PFSK-1 (cell line): Measurements from ENCODE around the gene ANO10.

ENCODE experiments used
- FOXP2 ChIP-seq: optimal IDR thresholded peaks from 2 replicates; pipeline ENCODE3; 2011; ENCODE audit warnings: borderline replicate concordance, control low read depth, inconsistent platforms; ENCODE audit not compliant: insufficient read depth; ENCODE audit errors: extremely low read length, extremely low read depth
- POLR2AphosphoS5 ChIP-seq: IDR thresholded peaks from 2 replicates; pipeline ENCODE4 v1.6.1; 2012; ENCODE audit warnings: low read depth, mild to moderate bottlenecking, control low read depth, low read length, moderate library complexity
- SIN3A ChIP-seq: IDR thresholded peaks from 2 replicates; pipeline ENCODE4 v1.6.1; 2012; ENCODE audit warnings: mild to moderate bottlenecking, low read length, moderate library complexity, borderline replicate concordance; ENCODE audit not compliant: insufficient read depth
- TAF1 ChIP-seq: IDR thresholded peaks from 2 replicates; pipeline ENCODE4 v1.6.1; 2012; ENCODE audit warnings: low read length, control low read depth, borderline replicate concordance; ENCODE audit not compliant: insufficient read depth
- TF ChIP-seq, protein P1 (sequence below), 2 experiments: IDR thresholded peaks; 2 replicates each; pipeline versions ENCODE4 v1.6.1 to v1.8.0; 2011 to 2012; ENCODE audit warnings: low read depth in 2 of 2, low read length in 2 of 2, control low read depth in 1 of 2, inconsistent platforms in 1 of 2, mild to moderate bottlenecking in 1 of 2, moderate library complexity in 1 of 2; ENCODE audit not compliant: insufficient read depth in 1 of 2

The ANO10 gene

DNA sequence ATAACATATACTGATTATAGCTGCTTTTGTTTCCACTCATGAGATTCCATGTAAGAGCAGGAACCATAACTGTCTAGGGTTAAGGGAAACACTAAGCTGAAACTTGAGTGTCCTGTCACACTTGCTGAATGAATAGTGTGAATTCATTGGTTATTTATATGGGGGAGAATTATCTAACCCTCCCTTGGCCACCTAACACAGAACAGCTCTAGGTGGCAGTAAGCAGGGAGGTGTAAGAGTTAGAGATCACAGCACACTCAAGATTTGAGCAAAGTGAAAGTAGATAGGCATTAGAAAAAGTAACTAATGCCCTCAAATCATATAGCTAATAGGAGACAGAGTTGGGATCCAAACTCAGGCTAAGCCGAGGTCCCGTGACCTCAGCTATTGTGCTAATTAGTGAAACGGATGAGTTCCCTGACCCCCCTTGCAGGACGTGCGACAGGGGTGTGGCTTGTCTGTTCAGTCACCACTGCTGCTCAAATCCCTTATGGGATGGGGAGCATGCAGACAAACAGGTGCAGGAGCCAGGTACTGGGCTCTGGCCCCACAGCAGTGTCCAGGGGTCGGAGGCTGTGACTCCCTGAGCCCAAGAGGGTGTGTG, 27.7 kb upstream of the ANO10 start:
- TF ChIP-seq TAF1 (no peak), FOXP2 (no peak), POLR2AphosphoS5 (no peak), SIN3A (no peak)
- TF ChIP-seq, protein P1, sequence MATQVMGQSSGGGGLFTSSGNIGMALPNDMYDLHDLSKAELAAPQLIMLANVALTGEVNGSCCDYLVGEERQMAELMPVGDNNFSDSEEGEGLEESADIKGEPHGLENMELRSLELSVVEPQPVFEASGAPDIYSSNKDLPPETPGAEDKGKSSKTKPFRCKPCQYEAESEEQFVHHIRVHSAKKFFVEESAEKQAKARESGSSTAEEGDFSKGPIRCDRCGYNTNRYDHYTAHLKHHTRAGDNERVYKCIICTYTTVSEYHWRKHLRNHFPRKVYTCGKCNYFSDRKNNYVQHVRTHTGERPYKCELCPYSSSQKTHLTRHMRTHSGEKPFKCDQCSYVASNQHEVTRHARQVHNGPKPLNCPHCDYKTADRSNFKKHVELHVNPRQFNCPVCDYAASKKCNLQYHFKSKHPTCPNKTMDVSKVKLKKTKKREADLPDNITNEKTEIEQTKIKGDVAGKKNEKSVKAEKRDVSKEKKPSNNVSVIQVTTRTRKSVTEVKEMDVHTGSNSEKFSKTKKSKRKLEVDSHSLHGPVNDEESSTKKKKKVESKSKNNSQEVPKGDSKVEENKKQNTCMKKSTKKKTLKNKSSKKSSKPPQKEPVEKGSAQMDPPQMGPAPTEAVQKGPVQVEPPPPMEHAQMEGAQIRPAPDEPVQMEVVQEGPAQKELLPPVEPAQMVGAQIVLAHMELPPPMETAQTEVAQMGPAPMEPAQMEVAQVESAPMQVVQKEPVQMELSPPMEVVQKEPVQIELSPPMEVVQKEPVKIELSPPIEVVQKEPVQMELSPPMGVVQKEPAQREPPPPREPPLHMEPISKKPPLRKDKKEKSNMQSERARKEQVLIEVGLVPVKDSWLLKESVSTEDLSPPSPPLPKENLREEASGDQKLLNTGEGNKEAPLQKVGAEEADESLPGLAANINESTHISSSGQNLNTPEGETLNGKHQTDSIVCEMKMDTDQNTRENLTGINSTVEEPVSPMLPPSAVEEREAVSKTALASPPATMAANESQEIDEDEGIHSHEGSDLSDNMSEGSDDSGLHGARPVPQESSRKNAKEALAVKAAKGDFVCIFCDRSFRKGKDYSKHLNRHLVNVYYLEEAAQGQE (IDR thresholded peaks at IDR 0.05; ENCODE audit: insufficient read depth in 1 of 2, low read depth in 2 of 2, low read length in 2 of 2), result no peak

DNA sequence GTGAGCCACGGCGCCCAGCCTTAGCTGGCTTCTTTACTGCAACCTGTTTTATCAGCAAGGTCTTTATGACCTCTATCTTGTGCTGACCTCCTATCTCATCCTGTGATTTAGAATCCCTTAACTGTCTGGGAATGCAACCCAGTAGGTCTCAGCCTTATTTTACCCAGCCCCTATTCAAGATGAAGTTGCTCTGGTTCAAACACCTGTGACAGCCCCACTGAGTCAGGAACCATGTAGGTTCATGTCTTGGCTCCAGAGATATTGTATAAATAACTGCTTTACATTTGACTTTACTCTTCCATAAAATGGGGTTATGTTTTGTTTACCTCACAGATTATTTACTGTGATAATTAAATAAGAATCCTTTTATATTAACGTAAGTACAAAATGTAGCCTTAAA, 27.1 kb upstream of the ANO10 start:
- TF ChIP-seq POLR2AphosphoS5, result no peak
- TF ChIP-seq, protein P1 (IDR thresholded peaks at IDR 0.05; ENCODE audit: insufficient read depth in 1 of 2, low read depth in 2 of 2, low read length in 2 of 2), result no peak
- TF ChIP-seq SIN3A, result no peak
- TF ChIP-seq FOXP2, result no peak
- no peak for TF ChIP-seq TAF1

DNA sequence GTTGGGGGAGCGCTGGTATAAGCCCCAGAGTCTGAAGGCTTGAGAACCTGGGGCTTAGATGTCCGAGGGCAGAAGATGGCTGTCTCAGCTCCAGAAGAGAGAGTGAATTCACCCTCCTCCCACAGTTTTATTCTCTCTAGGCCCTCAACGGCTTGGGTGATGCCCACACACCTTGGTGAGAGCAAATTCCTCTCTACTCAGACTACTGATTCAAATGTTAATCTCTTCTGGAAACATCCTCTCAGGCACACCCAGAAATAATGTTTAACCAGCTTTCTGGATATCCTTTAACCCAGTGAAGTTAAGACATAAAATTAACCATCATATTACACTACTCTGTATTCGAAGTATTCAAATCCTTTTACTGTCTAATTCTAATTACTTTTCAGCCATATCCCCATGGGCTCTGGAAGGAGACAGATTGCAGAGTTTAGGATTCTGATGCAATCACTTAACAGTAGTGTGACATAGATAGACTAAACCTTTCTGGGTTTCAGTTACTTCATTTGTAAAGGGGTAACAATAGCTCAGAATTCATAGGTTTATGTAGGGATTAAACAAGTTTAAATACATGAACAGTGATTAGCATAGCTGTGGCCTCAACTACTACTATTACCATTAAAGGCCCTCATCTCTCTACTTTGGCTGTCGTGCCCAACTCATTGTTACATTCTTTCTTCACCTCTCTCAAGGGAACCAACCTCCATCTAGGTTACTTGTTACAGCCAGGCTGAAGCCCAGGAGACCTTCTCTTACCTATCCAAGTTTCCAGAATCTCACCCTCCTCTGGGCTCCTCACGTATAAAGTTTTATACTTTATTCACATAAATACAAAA, 25.7 kb upstream of the ANO10 start:
- TF ChIP-seq SIN3A (no peak), POLR2AphosphoS5 (no peak), FOXP2 (no peak), TAF1 (no peak)
- TF ChIP-seq, protein P1 (IDR thresholded peaks at IDR 0.05; ENCODE audit: insufficient read depth in 1 of 2, low read depth in 2 of 2, low read length in 2 of 2), result no peak

DNA sequence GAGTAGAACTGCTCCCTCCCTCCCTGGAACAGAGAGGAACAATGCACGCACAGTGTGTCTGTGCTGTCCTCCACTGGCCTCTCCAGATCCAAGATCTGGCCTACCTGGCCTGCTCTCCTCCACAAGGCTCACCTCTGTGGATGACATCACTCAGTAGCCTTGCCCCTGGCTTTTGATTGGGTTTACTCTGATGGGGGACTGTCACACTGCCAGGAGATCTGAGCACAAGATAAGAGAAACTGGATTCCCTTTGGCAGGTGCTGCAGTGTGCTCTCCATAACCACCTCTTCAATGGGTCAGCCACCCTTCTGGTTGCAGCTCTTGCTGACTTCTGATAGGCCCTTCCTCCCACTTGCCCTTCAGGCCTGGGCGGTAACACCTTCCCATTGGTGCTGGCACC, 22.6 kb upstream of the ANO10 start:
- TF ChIP-seq SIN3A, result no peak
- TF ChIP-seq, protein P1 (IDR thresholded peaks at IDR 0.05; ENCODE audit: insufficient read depth in 1 of 2, low read depth in 2 of 2, low read length in 2 of 2), result no peak
- no peak for TF ChIP-seq POLR2AphosphoS5
- no peak for TF ChIP-seq FOXP2
